Hematopoietic multipotent progenitor cell treated with erythropoietin and hydrocortisone succinate and interleukin-3 and kit ligand, for 17 days (in vitro differentiated cells): Measurements from ENCODE around the gene OR6C1.
"Not testable (repeated sequence)": the region's sequence is repeated elsewhere in the genome, so short reads cannot be mapped to it uniquely, and the experiment has no call there.

Experiments used
- DNase-seq: peaks from one replicate; pipeline ENCODE4 v3.0.0-alpha.2; 2015; ENCODE audit warnings: low spot score

Gene OR6C1

DNA sequence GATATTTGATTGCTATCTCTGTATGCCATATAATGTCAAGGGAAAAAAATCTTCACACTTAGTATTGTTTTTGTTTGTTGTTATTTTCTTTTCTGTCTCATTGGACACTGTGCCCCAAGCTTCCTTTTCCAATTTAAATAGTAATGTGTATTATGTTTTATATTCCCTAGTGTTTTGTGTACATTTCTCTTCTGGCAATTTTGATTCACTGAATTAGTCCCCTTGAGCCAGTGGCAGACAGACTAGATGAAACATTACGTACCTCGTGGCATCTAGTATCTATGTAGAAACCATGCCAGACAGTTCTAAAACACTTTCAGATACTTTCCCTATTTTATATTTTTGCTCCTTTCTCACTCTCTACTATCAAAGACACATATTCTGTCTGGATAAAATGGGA is at the start of gene OR6C1:
Gene OR6C1 (plus strand): TSS at position 301 of the 400 bp plus-strand sequence. CDS start 6,257 bp downstream, outside the sequence.
- DNase-seq = no peak

- DNase-seq = no peak
Observed at GRCh38 chr12:55280991-55281390, 33.2 kb upstream of the OR6C1 start.

DNA sequence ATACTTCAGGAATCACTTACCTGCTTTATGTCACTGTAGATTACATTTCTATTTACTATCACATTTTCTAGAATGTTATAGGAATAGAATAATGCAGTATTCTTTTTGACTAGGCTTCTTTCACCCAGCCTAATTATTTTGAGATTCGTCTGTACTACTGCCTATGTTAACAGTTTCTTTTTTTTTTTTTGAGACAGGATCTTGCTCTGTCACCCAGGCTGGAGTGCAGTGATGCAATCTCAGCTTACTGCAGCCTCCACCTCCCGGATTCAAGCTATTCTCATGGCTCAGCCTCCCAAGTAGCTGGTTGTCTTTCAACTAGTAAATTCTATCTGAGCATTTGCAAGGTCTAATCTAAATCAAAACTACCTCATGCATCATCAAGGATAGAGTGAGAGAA is 24.1 kb upstream of the OR6C1 start:
- no peak for DNase-seq

- no peak for DNase-seq
Observed at GRCh38 chr12:55296469-55296868, 17.7 kb upstream of the OR6C1 start, which contains the start of gene OR6C6. Gene OR6C6 (minus strand): TSS chr12:55296569. CDS start chr12:55295232, 1,337 bp downstream.

DNA sequence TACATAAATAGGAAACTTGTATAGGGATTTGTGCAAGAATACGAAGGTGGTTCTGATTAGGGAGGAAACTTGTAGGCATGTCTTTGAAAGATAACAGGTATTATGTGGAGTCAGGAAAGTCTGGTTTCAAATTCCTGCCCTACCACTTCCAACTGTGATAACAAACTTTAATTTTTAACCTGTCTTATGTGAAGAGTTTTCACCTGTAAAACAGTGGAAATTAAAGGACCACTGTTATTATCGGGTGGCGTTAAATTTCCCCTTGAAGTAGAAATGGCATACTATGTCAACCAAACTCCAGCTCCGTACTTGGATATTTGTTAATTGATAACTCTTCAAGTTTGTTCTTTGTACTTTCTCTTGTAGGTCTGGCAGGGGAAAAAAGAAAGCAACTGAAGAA is 6.1 kb downstream of the OR6C1 start:
- DNase-seq = no peak

GRCh38 chr12:55325801-55326200 is 11.7 kb downstream of the OR6C1 start:
- DNase-seq = not testable (repeated sequence)

DNA sequence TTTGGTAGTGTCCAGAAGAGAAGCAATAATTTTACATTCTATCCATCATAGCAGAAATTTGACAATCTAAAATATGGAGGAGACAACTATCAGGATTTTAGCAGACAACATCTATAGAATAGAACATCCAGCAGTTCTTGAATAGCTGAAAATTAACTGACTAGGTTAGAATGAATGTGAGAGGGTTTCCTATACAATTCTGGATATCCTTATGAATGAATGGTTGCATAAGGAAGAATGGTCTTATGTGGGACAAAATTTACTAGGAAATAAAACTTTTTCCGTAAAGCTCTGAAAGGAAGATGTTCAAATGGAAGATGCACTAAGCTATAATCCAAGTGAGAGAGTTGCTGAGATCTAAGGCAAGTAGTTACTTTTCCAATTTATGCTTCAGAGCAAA is 16.3 kb downstream of the OR6C1 start, which contains the start of gene OR6C3:
Gene OR6C3 (plus strand): TSS at position 301 of the 400 bp plus-strand sequence. CDS start 955 bp downstream, outside the sequence.
- DNase-seq = no peak

DNA sequence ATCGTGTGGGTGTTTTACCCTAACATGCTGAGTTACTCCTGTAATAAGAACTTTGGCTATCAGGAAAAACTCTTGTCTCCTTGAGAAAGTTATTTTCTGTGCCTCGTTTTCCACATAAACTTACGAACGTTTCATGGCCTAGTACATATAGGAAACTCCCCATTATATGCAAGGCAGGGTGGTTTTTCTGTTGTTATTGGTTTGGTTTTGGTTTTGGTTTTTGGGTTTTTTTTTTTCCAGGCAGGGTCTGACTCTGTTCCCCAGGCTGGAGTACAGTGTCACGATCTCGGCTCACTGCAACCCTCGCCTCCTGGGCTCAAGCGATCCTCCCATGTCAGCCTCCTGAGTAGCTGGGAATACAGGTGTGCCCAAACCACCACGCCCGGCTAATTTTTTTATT is 21.9 kb downstream of the OR6C1 start:
- DNase-seq = no peak

GRCh38 chr12:55355338-55355737 is 41.2 kb downstream of the OR6C1 start:
- DNase-seq = not testable (repeated sequence)

DNA sequence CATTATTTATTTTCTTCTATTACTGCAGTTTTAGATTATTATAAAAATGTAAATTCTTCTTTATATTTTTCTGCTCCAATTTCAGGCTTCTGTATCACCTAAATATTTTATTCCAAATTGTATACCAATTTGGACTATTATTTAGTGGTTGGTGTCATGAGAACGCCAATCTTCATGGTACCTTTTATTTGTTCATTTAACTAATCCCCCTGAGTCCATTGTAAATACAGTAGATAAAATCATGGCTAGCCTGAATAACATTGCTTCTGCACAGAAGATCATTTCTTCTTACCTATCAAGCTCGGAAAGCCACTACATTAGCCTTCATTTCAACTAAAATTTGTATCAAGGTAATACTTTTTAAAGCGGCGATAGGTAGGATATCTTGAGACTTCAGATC is 48.5 kb downstream of the OR6C1 start, which contains the start of gene OR6C75:
Gene OR6C75 (plus strand): TSS at position 301 of the 400 bp plus-strand sequence. CDS start 2,136 bp downstream, outside the sequence.
- DNase-seq = no peak

GRCh38 chr12:55365086-55365485 is 50.9 kb downstream of the OR6C1 start:
- no peak for DNase-seq
